H9 (cell line): ENCODE measurements around the gene NSMCE4A. TPM values are rescaled to one million over a fixed set of nuclear protein-coding genes. Genes with fewer than 3 reads are reported as not detected.
"Not testable (repeated sequence)": the region's sequence is repeated elsewhere in the genome, so short reads cannot be mapped to it uniquely, and the experiment has no call there.

ENCODE experiments used
- DNase-seq: peaks from one replicate; pipeline ENCODE4 v3.0.0-alpha.2; 2017
- H2AFZ ChIP-seq: one replicate; pipeline ENCODE4 v1.6.1; 2013; ENCODE audit warnings: mild to moderate bottlenecking, low read length, control low read depth, moderate library complexity
- H2AK5ac ChIP-seq: 2 replicates; pipeline ENCODE4 v1.6.1; 2013; ENCODE audit warnings: low read length, control low read depth, mixed read lengths; ENCODE audit not compliant: insufficient read length
- H2BK120ac ChIP-seq: one replicate; pipeline ENCODE4 v1.6.1; 2013; ENCODE audit warnings: low read depth, mild to moderate bottlenecking, low read length, control low read depth, inconsistent platforms; ENCODE audit not compliant: poor library complexity, severe bottlenecking
- H2BK12ac ChIP-seq: 2 replicates; pipeline ENCODE4 v1.6.1; 2013; ENCODE audit warnings: low read length, control low read depth, mixed read lengths, low read depth; ENCODE audit not compliant: insufficient read length
- H2BK15ac ChIP-seq: 2 replicates; pipeline ENCODE4 v1.6.1; 2013; ENCODE audit warnings: low read depth, low read length, control low read depth
- H2BK20ac ChIP-seq: one replicate; pipeline ENCODE4 v1.6.1; 2013; ENCODE audit warnings: low read depth, mild to moderate bottlenecking, low read length, control low read depth, inconsistent platforms; ENCODE audit not compliant: poor library complexity, severe bottlenecking
- H2BK5ac ChIP-seq: 2 replicates; pipeline ENCODE4 v1.6.1; 2013; ENCODE audit warnings: low read length, control low read depth, mixed read lengths; ENCODE audit not compliant: insufficient read length
- H3K14ac ChIP-seq: 2 replicates; pipeline ENCODE4 v1.6.1; 2013; ENCODE audit warnings: low read length, control low read depth; ENCODE audit not compliant: insufficient read depth
- H3K18ac ChIP-seq: 2 replicates; pipeline ENCODE4 v1.6.1; 2013; ENCODE audit warnings: low read depth, mild to moderate bottlenecking, mixed read lengths, low read length, control low read depth; ENCODE audit not compliant: insufficient read length
- H3K23ac ChIP-seq: 2 replicates; pipeline ENCODE4 v1.6.1; 2013; ENCODE audit warnings: low read length, control low read depth, mixed read lengths, low read depth; ENCODE audit not compliant: insufficient read length
- H3K23me2 ChIP-seq: 2 replicates; pipeline ENCODE4 v1.6.1; 2013; ENCODE audit warnings: low read depth, mild to moderate bottlenecking, mixed read lengths, low read length, control low read depth; ENCODE audit not compliant: insufficient read length, poor library complexity, severe bottlenecking
- H3K27ac ChIP-seq: 2 replicates; pipeline ENCODE4 v1.5.1; 2013; ENCODE audit warnings: low read length, control low read depth, mixed read lengths, low read depth; ENCODE audit not compliant: insufficient read length
- H3K27me3 ChIP-seq: 2 replicates; pipeline ENCODE4 v1.6.1; 2013; ENCODE audit warnings: low read length, control low read depth, inconsistent platforms; ENCODE audit not compliant: insufficient read depth
- H3K4ac ChIP-seq: 2 replicates; pipeline ENCODE4 v1.6.1; 2013; ENCODE audit warnings: low read depth, mild to moderate bottlenecking, control low read depth, inconsistent platforms, low read length, moderate library complexity
- H3K4me1 ChIP-seq: 2 replicates; pipeline ENCODE4 v1.6.1; 2013; ENCODE audit warnings: low read length, control low read depth, inconsistent platforms; ENCODE audit not compliant: insufficient read depth
- H3K4me2 ChIP-seq: 2 replicates; pipeline ENCODE4 v1.6.1; 2013; ENCODE audit warnings: low read length, control low read depth, mixed read lengths; ENCODE audit not compliant: insufficient read length, insufficient read depth
- H3K56ac ChIP-seq: 2 replicates; pipeline ENCODE4 v1.6.1; 2013; ENCODE audit warnings: low read depth, mild to moderate bottlenecking, mixed read lengths, low read length, control low read depth; ENCODE audit not compliant: insufficient read length
- H3K79me1 ChIP-seq: 2 replicates; pipeline ENCODE4 v1.6.1; 2013; ENCODE audit warnings: low read depth, mild to moderate bottlenecking, moderate library complexity, low read length, control low read depth, inconsistent platforms; ENCODE audit not compliant: insufficient read depth, poor library complexity, severe bottlenecking
- H3K79me2 ChIP-seq: 2 replicates; pipeline ENCODE4 v1.6.1; 2013; ENCODE audit warnings: low read length, control low read depth, inconsistent platforms; ENCODE audit not compliant: insufficient read depth
- H3K9ac ChIP-seq: 2 replicates; pipeline ENCODE4 v1.6.1; 2013; ENCODE audit warnings: low read length, control low read depth, mixed read lengths; ENCODE audit not compliant: insufficient read length; ENCODE audit errors: extremely low read depth
- H3K9me3 ChIP-seq: one replicate; pipeline ENCODE4 v1.6.1; 2013; ENCODE audit warnings: low read depth, low read length, inconsistent platforms; ENCODE audit not compliant: control insufficient read depth
- H3T11ph ChIP-seq: one replicate; pipeline ENCODE4 v1.6.1; 2013; ENCODE audit warnings: mild to moderate bottlenecking, low read length, control low read depth, inconsistent platforms
- H4K20me1 ChIP-seq: one replicate; pipeline ENCODE4 v1.6.1; 2013; ENCODE audit not compliant: control insufficient read depth, insufficient read length, insufficient read depth
- H4K5ac ChIP-seq: 2 replicates; pipeline ENCODE4 v1.6.1; 2013; ENCODE audit warnings: low read depth, mild to moderate bottlenecking, mixed read lengths, low read length, control low read depth; ENCODE audit not compliant: insufficient read length
- H4K8ac ChIP-seq: replicated peaks from 2 replicates; pipeline ENCODE4 v1.6.1; 2013; ENCODE audit warnings: low read length, control low read depth, mixed read lengths, low read depth; ENCODE audit not compliant: insufficient read length
- H4K91ac ChIP-seq: 2 replicates; pipeline ENCODE4 v1.6.1; 2013; ENCODE audit warnings: low read depth, mild to moderate bottlenecking, moderate library complexity, mixed read lengths, low read length, control low read depth; ENCODE audit not compliant: insufficient read length
- H3K27ac Mint-ChIP-seq, 3 experiments: 2 replicates in 2 of 3; 3 replicates in 1 of 3; pipeline ENCODE4 v1.8.0; 2020 to 2021; ENCODE audit warnings: mixed read lengths in 3 of 3, mild to moderate bottlenecking in 1 of 3, moderate library complexity in 1 of 3
- H3K27me3 Mint-ChIP-seq: 2 replicates; pipeline ENCODE4 v1.8.0; 2021; ENCODE audit warnings: low read depth, mild to moderate bottlenecking, moderate library complexity, mixed read lengths
- H3K36me3 Mint-ChIP-seq, 3 experiments: 2 replicates in 2 of 3; 3 replicates in 1 of 3; pipeline ENCODE4 v1.8.0; 2020 to 2021; ENCODE audit warnings: low read depth in 3 of 3, mixed read lengths in 3 of 3; ENCODE audit not compliant: insufficient read depth in 1 of 3
- H3K4me1 Mint-ChIP-seq, 2 experiments: 2 replicates each; pipeline ENCODE4 v1.8.0; 2020; ENCODE audit warnings: mixed read lengths in 2 of 2
- H3K4me3 Mint-ChIP-seq, 2 experiments: 2 replicates in 1 of 2; 3 replicates in 1 of 2; pipeline ENCODE4 v1.8.0; 2020 to 2021; ENCODE audit warnings: mild to moderate bottlenecking in 2 of 2, mixed read lengths in 2 of 2, moderate library complexity in 1 of 2
- H3K9me3 Mint-ChIP-seq, 2 experiments: 2 replicates in 1 of 2; 3 replicates in 1 of 2; pipeline ENCODE4 v1.8.0; 2020; ENCODE audit warnings: mild to moderate bottlenecking in 2 of 2, mixed read lengths in 2 of 2, moderate library complexity in 1 of 2
- CTCF ChIP-seq: fragments of 200-600 bp; sonication (generic); conservative IDR thresholded peaks from 3 replicates; pipeline ENCODE4 v1.8.0; 2021; ENCODE audit warnings: antibody characterized with exemption, mild to moderate bottlenecking
- WGBS: extraction: QIAGEN DNeasy Blood & Tissue Kit; methylation state at CpG from one replicate; pipeline ENCODE4 v1.1.7; 2013; ENCODE audit warnings: missing lambda C conversion rate, low lambda C conversion rate, mixed read lengths; ENCODE audit not compliant: insufficient read length; ENCODE audit errors: extremely low coverage; 5-methylcytosine and 5-hydroxymethylcytosine counted together
- total RNA-seq: library from RNA; stranded (reverse); gene quantifications from 2 replicates; pipeline ENCODE4 v1.2.1, GENCODE V29; 2021

NSMCE4A gene
- total RNA-seq, 1 experiment from 2014 or later = 59.0 TPM

GRCh38 chr10:121919666-121920065 is 55.4 kb downstream of the NSMCE4A start:
- no peaks in the 10 kb centered on the region for H3K79me1 ChIP-seq
- H3K27me3 Mint-ChIP-seq = no peaks in the 10 kb centered on the region
- no peak overlapping the region for H2BK20ac ChIP-seq
- no peaks in the 10 kb centered on the region; the same call in 1 of the 2 replicates for H3K79me2 ChIP-seq
- no peaks in the 10 kb centered on the region for H3K9me3 ChIP-seq
- H3K27ac Mint-ChIP-seq = no peak overlapping the region
- H3T11ph ChIP-seq = no peak overlapping the region
- no peak overlapping the region for H3K23ac ChIP-seq
- no peaks in the 10 kb centered on the region; a peak in 1 of 5 replicates for H3K9me3 Mint-ChIP-seq
- H2AFZ ChIP-seq = no peak overlapping the region
- H3K14ac ChIP-seq = no peak overlapping the region
- H3K56ac ChIP-seq = no peak overlapping the region
- no peaks in the 10 kb centered on the region for H3K27me3 ChIP-seq
- H4K8ac ChIP-seq = no peak overlapping the region
- no peaks in the 10 kb centered on the region for H4K20me1 ChIP-seq
- no peak overlapping the region for H2BK12ac ChIP-seq
- no peak overlapping the region for H2AK5ac ChIP-seq
- H3K27ac ChIP-seq = no peak overlapping the region
- H4K91ac ChIP-seq = no peak overlapping the region
- H3K4me1 Mint-ChIP-seq = peaks cover 0 to 8% of the 10 kb centered on the region in 2 experiments; a peak in 2 of 4 replicates
- DNase-seq = no peak
- no peak for TF ChIP-seq CTCF
- H4K5ac ChIP-seq = no peak overlapping the region
- WGBS = no CpG with 5 or more reads among the region's 10 CpGs
- no peak overlapping the region for H3K4me2 ChIP-seq
- no peaks in the 10 kb centered on the region for H3K23me2 ChIP-seq
- no peak overlapping the region for H3K4ac ChIP-seq
- peaks cover 29 to 72% (median 51%) of the 10 kb centered on the region in 3 experiments for H3K36me3 Mint-ChIP-seq
- H2BK120ac ChIP-seq = no peak overlapping the region
- no peak overlapping the region for H3K4me3 Mint-ChIP-seq
- no peak overlapping the region for H2BK5ac ChIP-seq
- H3K9ac ChIP-seq = no peak overlapping the region
- H3K4me1 ChIP-seq = no peaks in the 10 kb centered on the region
- H3K18ac ChIP-seq = no peak overlapping the region
- H2BK15ac ChIP-seq = no peak overlapping the region

GRCh38 chr10:121918800-121919199 is 56.2 kb downstream of the NSMCE4A start:
- not testable (repeated sequence) for H4K5ac ChIP-seq, H3K4ac ChIP-seq, H3K18ac ChIP-seq, H3K79me1 ChIP-seq, H3K79me2 ChIP-seq, H2BK15ac ChIP-seq, H3K27me3 Mint-ChIP-seq, H2AFZ ChIP-seq, H3K27ac ChIP-seq, H3K27me3 ChIP-seq, H4K91ac ChIP-seq, H4K20me1 ChIP-seq, H2AK5ac ChIP-seq, H3K23ac ChIP-seq, H3K14ac ChIP-seq, H2BK5ac ChIP-seq, H4K8ac ChIP-seq, H3K4me2 ChIP-seq, H2BK120ac ChIP-seq, H3K9ac ChIP-seq, H3T11ph ChIP-seq, H3K9me3 ChIP-seq, H3K56ac ChIP-seq, H2BK12ac ChIP-seq, H3K4me1 Mint-ChIP-seq, H3K4me1 ChIP-seq, H3K4me3 Mint-ChIP-seq, H3K9me3 Mint-ChIP-seq, DNase-seq, H3K27ac Mint-ChIP-seq, H3K23me2 ChIP-seq, H2BK20ac ChIP-seq
- peaks cover 31 to 78% (median 52%) of the 10 kb centered on the region in 3 experiments for H3K36me3 Mint-ChIP-seq
- no CpG with 5 or more reads among the region's 7 CpGs for WGBS
